GM12878 (cell line): Measurements from ENCODE around the gene SBK2. TPM values are rescaled to one million over a fixed set of nuclear protein-coding genes. Genes with fewer than 3 reads are reported as not detected.

ENCODE experiments used
- ATAC-seq: fragments of 200-7000 bp; cut with Tn5 transposase; 3 replicates; pipeline ENCODE4 v1.9.1; 2020; ENCODE audit warnings: mild to moderate bottlenecking, moderate library complexity
- BruUV-seq: library from RNA; stranded (reverse); fragments of 400-500 nt; replicated peaks from 2 replicates; lab custom pipeline; 2021; lab: Mats Ljungman, UMichigan
- CTCF ChIA-PET: fragments of 300-600 bp; sonication (Branson Sonifier 250); formaldehyde crosslinking; extraction: SDS; loops from one replicate; lab custom pipeline; 2021; ENCODE audit warnings: inconsistent platforms; lab: Yijun Ruan, JAX
- POLR2A ChIA-PET: fragments of 350-600 bp; formaldehyde crosslinking; extraction: SDS; loops from one replicate; lab custom pipeline; 2021; ENCODE audit warnings: inconsistent platforms; lab: Charles Lee
- RAD21 ChIA-PET: fragments of 300-600 bp; sonication (Branson Sonifier 250); formaldehyde crosslinking; loops from one replicate; lab custom pipeline; 2023; ENCODE audit warnings: antibody characterized with exemption; ENCODE audit not compliant: unreplicated experiment; lab: Charles Lee
- SMC1A ChIA-PET: fragments of 300-600 bp; sonication (Branson Sonifier 250); formaldehyde crosslinking; loops from one replicate; lab custom pipeline; 2023; ENCODE audit not compliant: unreplicated experiment, uncharacterized antibody; lab: Charles Lee
- DNase-seq: peaks from one replicate; pipeline ENCODE4 v3.0.0-alpha.2; 2011; ENCODE audit warnings: low read depth, low spot score
- FAIRE-seq: peaks from 3 replicates; lab custom pipeline; 2011; peaks lifted over from hg19 to GRCh38; lab: Jason Lieb, UNC
- H2AFZ ChIP-seq: 2 replicates; pipeline ENCODE4 v1.6.0; 2011; ENCODE audit warnings: low read depth, low read length, control low read depth; ENCODE audit not compliant: control insufficient read depth
- H3K27ac ChIP-seq: 2 replicates; pipeline ENCODE4 v1.5.1; 2011; ENCODE audit warnings: control low read depth; ENCODE audit not compliant: control insufficient read depth, insufficient read depth
- H3K27me3 ChIP-seq, 2 experiments: replicated peaks in 1 of 2; 2 replicates each; pipeline versions ENCODE4 v1.6.0 to v1.6.1; 2011; ENCODE audit warnings: low read length in 1 of 2; ENCODE audit not compliant: control insufficient read depth in 2 of 2, insufficient read depth in 2 of 2
- H3K36me3 ChIP-seq, 2 experiments: 2 replicates each; pipeline ENCODE4 v1.5.1; 2011; ENCODE audit warnings: low read length in 1 of 2; ENCODE audit not compliant: control insufficient read depth in 2 of 2, insufficient read depth in 2 of 2
- H3K4me1 ChIP-seq: 2 replicates; pipeline ENCODE4 v1.6.1; 2011; ENCODE audit warnings: mild to moderate bottlenecking, low read length, moderate library complexity, mixed read lengths; ENCODE audit not compliant: control insufficient read depth, insufficient read depth
- H3K4me2 ChIP-seq: 2 replicates; pipeline ENCODE4 v1.6.0; 2011; ENCODE audit warnings: control low read depth; ENCODE audit not compliant: control insufficient read depth, insufficient read depth
- H3K4me3 ChIP-seq: fragments of 200-600 bp; sonication (generic); 2 replicates; pipeline ENCODE4 v1.5.1; 2016
- H3K79me2 ChIP-seq: 2 replicates; pipeline ENCODE4 v1.6.0; 2011; ENCODE audit warnings: low read length; ENCODE audit not compliant: control insufficient read depth, insufficient read depth
- H3K9ac ChIP-seq: 2 replicates; pipeline ENCODE4 v1.8.0; 2011; ENCODE audit warnings: low read length, control low read depth, mixed read lengths; ENCODE audit not compliant: control insufficient read depth, insufficient read depth
- H3K9me3 ChIP-seq: replicated peaks from 3 replicates; pipeline ENCODE4 v1.5.1; 2011; ENCODE audit warnings: mild to moderate bottlenecking, low read length; ENCODE audit not compliant: control insufficient read depth, insufficient read depth
- H4K20me1 ChIP-seq: 2 replicates; pipeline ENCODE4 v1.6.0; 2011; ENCODE audit not compliant: control insufficient read depth, insufficient read depth
- HDGF ChIP-seq: fragments of 450-650 bp; IDR thresholded peaks from 2 replicates; pipeline ENCODE4 v1.6.1; 2016; ENCODE audit warnings: antibody characterized with exemption
- KAT2A ChIP-seq: conservative IDR thresholded peaks from 2 replicates; pipeline ENCODE4 v1.6.1; 2011; ENCODE audit warnings: low read depth, low read length; ENCODE audit not compliant: control insufficient read depth
- NFXL1 ChIP-seq: fragments of 450-650 bp; IDR thresholded peaks from 2 replicates; pipeline ENCODE4 v1.6.1; 2017; ENCODE audit warnings: antibody characterized with exemption, mild to moderate bottlenecking, borderline replicate concordance
- NFYA ChIP-seq: IDR thresholded peaks from 2 replicates; pipeline ENCODE4 v1.6.1; 2011; ENCODE audit warnings: low read depth, mild to moderate bottlenecking, low read length, improper control_type of control experiment, borderline replicate concordance
- POU2F2 ChIP-seq: IDR thresholded peaks from 3 replicates; pipeline ENCODE4 v1.6.1; 2011; ENCODE audit warnings: low read depth, mild to moderate bottlenecking, low read length, borderline replicate concordance
- SREBF2 ChIP-seq: IDR thresholded peaks from 2 replicates; pipeline ENCODE4 v1.6.1; 2012; ENCODE audit warnings: mild to moderate bottlenecking, low read length
- STAT3 ChIP-seq: IDR thresholded peaks from 2 replicates; pipeline ENCODE4 v1.6.1; 2011; ENCODE audit warnings: low read depth, low read length, improper control_type of control experiment
- TCF12 ChIP-seq: IDR thresholded peaks from 2 replicates; pipeline ENCODE4 v1.6.1; 2011; ENCODE audit warnings: low read depth, mild to moderate bottlenecking, low read length
- ZNF687 ChIP-seq: fragments of 450-650 bp; IDR thresholded peaks from 2 replicates; pipeline ENCODE4 v1.6.1; 2017; ENCODE audit warnings: mild to moderate bottlenecking, moderate library complexity
- WGBS: methylation state at CpG from one replicate; pipeline ENCODE4 v1.1.6; 2016; ENCODE audit warnings: low lambda C conversion rate; ENCODE audit not compliant: insufficient replicate concordance, insufficient coverage; ENCODE audit errors: missing lambda C conversion rate; 5-methylcytosine and 5-hydroxymethylcytosine counted together
- in situ Hi-C: fragments of 300-500 bp; cut with MboI; formaldehyde crosslinking; loops from 9 replicates; pipeline ENCODE4 v1.14.3; 2018; ENCODE audit warnings: mixed read lengths
- intact Hi-C: fragments of 100-400 bp; cut with micrococcal nuclease; formaldehyde crosslinking; loops from one replicate; pipeline ENCODE4 v1.14.2; 2022; ENCODE audit not compliant: unreplicated experiment
- polyA plus RNA-seq, 11 experiments: library from polyadenylated mRNA; depleted of rRNA in 4 of 11; unstranded in 6 of 11; stranded (reverse) in 5 of 11; fragments of >200 nt; fragmentation: Nextera tagmentation in 4 of 11; fragmentation: Illumina TruSeq in 1 of 11; extraction: Ambion mirVana in 4 of 11; extraction: Trizol in 1 of 11; gene quantifications; 1 replicate in 1 of 11; 2 replicates in 10 of 11; pipeline versions ENCODE4 v1.2.1 to v1.2.3, GENCODE V29; 2011 to 2016; ENCODE audit warnings: inconsistent platforms in 2 of 11, missing spikeins in 2 of 11, low read depth in 1 of 11
- total RNA-seq, 4 experiments: library from RNA; depleted of rRNA in 3 of 4; stranded (reverse); fragments of >200 nt in 3 of 4; fragmentation: Illumina TruSeq in 1 of 4; extraction: Trizol in 1 of 4; gene quantifications; 2 replicates each; pipeline versions ENCODE4 v1.2.1 to v1.2.3, GENCODE V29; 2013 to 2021

The SBK2 gene
- total and polyA plus RNA-seq, 10 of the 15 experiments (the other 5 are each of a cell fraction or from before 2014, with no cell fraction given): not detected

DNA sequence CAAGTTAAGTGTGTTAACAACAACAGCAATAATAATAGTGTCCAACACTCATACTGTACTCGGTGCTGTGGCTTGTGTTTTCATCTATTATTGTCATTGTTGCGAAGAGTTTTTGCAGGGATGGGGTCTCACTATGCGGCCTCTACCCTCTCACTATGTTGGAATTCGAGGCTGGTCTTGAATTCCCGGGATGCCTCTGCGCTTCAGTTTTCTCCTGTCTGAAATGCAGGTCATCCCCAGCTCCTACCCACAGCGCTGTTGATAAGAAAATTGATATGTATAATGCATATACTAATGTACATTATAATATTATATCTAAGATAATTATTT lies 13.4 kb upstream of the SBK2 start:
- ChIA-PET RAD21 (no interaction called here), CTCF (interaction anchor here (0.9 kb wide), 1 partner anchor 83 kb away, joined by 3 read pairs; no protein-coding TSS in a partner anchor), SMC1A (no interaction called here), POLR2A (no interaction called here)
- intact Hi-C loops: no loop called here
- no peak overlapping the region for H2AFZ ChIP-seq
- ATAC-seq (no peak), DNase-seq (no peak)
- H3K36me3 ChIP-seq: no peaks in the 10 kb centered on the region
- H3K9me3 ChIP-seq: no peaks in the 10 kb centered on the region
- no peak overlapping the region for H3K27ac ChIP-seq
- 54% methylated on average over 7 of the region's 7 CpGs for WGBS
- no TSS peak for BruUV-seq
- H3K27me3 ChIP-seq: peaks cover 1 to 7% of the 10 kb centered on the region in 2 experiments; a peak in 3 of 4 replicates
- no peaks in the 10 kb centered on the region for H3K79me2 ChIP-seq
- in situ Hi-C loops: no loop called here
- no peak overlapping the region for H3K4me3 ChIP-seq
- H3K4me2 ChIP-seq: no peak overlapping the region
- H3K9ac ChIP-seq: no peak overlapping the region
- no peaks in the 10 kb centered on the region for H3K4me1 ChIP-seq
- no peaks in the 10 kb centered on the region for H4K20me1 ChIP-seq
- TF ChIP-seq NFYA: no peak
- TF ChIP-seq STAT3: no peak
- no peak for TF ChIP-seq TCF12
- no peak for TF ChIP-seq KAT2A
- no peak for TF ChIP-seq SREBF2
- TF ChIP-seq HDGF: no peak
- TF ChIP-seq POU2F2: no peak
- TF ChIP-seq NFXL1: no peak
- no peak for TF ChIP-seq ZNF687
- TF ChIP-seq, all 136 proteins: peak for 0
- FAIRE-seq: no peak
